Posterior cingulate gyrus (tissue), 11 donors: ENCODE data around the gene ARHGAP15.

Experiments
- DNase-seq, 10 donors: peaks; one replicate each; pipeline versions ENCODE4 v3.0.0 to v3.0.0-alpha.2; 2020 to 2021; ENCODE audit warnings: mixed read lengths in 3 of 10
- intact Hi-C: fragments of 100-400 bp; cut with DNase I; formaldehyde crosslinking; loops from one replicate; pipeline ENCODE4 v1.15.1; 2023

Gene ARHGAP15

DNA sequence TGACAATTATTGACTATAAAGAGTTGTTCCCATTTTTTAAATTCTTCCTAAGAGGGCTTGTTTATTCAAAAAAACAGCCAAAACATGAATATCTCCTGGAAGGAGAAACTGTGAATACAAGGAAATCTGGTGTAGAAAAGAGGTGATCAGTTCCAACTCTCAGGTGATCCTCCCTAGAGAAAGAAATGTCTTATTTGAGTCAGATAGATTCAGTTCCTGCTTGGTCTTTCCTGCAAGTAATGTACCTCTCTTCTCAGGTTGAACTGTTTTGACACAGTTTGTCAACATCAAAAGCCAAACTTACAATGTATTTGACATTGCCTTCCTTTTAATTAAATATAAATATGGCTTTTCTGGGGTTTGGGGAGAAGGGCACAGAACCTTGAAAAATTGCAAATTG, 567.4 kb downstream of the ARHGAP15 start:
- DNase-seq, result no peak
- intact Hi-C loops, result no loop called here

DNA sequence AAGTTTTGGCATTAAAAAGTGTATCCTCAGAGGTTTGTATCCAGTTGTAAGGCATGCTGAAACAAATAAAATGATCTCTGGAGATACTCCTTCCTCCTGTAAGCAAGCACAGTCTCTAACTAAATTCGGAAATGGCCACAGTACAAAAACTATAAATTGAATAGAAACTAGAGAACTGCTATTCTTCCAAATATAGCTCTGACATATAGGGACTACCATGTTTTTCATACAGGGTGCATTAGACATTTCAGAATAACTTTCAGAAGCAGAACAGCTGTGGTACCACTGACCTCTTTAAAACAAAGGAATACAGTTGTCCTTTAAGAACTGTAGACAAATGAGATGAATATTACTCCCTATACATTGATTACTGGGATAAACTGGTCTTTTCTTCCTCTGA, 568.5 kb downstream of the ARHGAP15 start:
- intact Hi-C loops, result no loop called here
- DNase-seq, result no peak

DNA sequence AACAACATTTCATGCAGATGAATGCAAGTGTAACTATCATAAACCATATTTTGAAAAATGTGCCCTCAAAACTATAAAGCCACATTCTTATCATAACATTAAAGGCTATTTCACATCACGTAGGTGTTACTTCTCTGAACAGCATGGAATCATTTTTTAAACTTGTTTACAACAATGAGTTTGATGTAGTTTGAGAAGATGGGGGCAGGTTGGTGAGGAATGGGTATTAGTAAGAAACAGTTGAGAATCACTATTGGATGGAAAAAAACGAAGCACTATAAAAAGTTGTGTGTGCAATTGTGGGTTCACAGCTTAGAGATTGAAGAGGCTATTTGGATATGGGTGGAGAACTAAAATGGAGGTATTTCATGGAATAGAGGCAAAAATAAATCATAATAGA, 569.1 kb downstream of the ARHGAP15 start:
- intact Hi-C loops, result no loop called here
- DNase-seq, result no peak

DNA sequence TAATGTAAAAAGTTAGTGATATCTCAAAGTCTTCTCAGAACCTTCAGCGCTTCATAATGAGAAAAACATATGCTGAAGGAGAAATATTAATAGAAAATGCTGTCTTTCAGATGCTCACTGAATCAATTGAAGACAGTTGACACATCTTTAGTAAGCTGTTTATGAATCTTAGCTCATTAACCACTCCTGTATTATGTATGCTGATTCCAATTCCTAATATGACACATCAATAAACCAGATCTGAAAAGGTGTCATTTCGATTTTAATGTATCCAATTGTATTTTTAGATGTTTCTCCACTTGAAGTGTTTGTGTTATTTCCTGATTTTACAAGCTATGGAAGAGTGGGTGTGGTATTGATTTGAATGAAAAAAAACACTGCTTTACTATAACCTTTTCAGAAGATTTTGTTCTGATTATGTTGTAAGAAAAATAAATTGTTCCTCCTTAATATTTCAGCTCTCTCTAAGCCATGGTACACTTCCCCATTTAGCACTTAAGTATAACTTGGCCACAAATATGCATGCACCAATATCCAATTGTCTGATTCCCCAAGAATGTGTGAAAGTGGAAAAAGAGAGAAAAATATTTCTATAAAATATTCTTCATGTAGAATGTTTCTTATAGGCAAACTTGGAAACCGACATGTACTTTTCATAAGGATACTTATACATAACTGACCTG, 569.8 kb downstream of the ARHGAP15 start:
- DNase-seq, result no peak
- intact Hi-C loops, result no loop called here

DNA sequence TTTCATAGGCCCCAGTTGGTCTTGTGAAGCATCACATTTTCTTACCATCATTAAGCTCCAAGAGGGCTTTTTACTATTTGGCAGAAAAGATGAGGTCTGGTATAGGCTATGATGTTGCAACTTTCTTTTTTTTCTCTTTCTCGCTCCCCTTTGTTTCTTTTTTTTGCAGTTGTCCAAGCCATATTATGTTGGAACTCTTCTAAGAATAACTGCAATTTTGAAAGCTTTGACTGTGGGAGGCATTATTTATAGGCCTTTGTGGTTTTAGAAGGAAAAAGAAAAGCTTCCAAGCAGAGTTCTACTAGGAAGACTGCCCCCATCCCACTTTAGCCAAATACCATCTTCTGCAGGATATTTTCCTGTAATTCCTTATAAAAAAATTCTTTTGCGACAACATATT, 571.6 kb downstream of the ARHGAP15 start:
- DNase-seq, result no peak
- intact Hi-C loops, result no loop called here

DNA sequence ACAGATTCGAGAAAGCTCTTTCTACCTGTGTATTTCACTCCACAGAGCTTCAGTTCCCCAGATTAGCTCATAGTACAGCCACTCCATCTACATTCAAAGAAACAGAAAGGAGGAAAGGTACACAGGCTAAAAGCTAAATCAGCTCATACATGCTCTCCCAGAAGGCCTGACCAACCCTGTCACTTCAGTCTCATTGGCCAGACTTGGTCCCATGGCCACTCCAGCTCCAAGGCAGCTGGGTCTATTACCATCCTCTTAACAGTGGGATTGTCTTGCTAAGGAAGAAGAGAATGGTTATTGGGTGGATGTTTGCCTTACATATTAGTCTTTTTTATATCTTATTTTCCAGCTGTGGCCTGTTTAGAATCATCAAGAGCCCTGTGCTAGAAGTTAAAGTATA, 572.6 kb downstream of the ARHGAP15 start:
- DNase-seq, result no peak
- intact Hi-C loops, result no loop called here

DNA sequence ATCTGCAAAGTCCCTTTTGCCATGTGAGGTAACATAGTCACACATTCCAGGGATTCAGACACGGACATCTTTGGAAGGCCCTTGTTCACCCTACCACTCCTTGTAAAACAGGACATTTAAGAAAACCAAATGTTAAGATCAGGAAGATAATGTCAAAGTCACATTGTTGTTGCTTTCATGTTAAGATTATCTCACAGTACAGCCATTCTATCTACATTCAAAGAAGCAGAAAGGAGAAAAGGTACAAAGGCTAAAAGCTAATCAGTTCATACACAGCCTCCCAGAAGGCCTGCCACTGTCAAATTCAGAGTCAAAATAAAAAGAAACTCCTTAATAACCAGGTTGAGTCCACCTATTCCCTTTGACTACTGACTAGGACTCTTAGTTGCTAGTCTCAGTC, 573.7 kb downstream of the ARHGAP15 start:
- intact Hi-C loops, result no loop called here
- DNase-seq, result no peak

DNA sequence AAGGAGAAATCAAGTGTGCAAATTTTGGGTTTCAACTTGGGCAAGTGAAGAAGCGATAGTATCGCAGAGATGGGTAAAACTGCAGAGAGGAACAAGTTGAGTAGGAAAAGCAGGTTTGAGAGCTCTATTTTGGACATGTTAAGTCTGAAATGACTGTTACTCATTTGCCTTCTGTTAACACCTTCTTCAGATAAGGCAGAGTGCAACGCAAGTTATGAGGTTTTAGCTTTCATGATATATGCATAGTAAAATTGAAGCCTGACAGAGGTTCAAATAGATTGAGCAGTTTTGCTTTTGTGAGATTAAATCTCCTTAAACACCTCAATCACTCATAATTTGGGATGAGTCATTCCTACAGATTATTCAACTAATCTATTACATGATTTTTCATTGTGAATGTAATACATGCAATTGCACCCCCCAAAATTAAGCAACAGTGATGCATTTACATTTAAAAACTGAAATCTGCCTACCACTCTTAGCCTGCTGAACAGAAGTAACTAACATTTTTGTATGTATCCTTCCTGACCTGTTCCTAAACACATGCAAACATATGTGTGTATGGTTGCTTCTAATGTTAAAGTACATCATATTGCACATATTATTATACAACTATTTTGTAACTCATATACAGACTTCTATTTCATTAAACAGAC, 575.4 kb downstream of the ARHGAP15 start:
- intact Hi-C loops, result no loop called here
- no peak for DNase-seq

DNA sequence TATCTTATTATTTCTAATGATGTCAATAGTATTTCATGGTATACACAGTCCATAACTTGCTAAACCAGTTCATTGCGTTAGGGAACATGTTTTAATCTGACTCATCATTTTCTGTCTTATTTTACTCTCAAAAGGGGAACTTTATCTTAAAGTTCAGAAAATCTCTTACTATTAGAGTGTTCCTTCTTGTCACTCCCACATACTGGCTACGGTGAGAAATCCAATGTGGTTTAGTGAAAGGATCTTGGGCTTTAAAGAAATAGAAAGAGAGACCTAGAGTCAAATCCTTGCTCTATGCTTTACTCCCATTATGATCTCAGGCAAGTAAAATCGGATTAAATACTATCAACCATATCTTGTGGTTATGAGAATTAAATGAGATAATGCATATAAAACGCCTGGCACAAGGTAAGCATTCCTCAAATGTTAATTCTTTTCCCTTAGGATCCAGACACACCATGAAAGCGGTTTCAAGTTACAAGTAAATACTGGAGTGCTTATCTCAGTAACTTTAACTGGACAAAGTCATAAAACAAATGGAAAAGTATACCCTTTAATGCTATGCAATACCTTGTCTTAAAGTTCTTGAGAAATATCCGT, 576.0 kb downstream of the ARHGAP15 start:
- no peak for DNase-seq
- intact Hi-C loops, result no loop called here

DNA sequence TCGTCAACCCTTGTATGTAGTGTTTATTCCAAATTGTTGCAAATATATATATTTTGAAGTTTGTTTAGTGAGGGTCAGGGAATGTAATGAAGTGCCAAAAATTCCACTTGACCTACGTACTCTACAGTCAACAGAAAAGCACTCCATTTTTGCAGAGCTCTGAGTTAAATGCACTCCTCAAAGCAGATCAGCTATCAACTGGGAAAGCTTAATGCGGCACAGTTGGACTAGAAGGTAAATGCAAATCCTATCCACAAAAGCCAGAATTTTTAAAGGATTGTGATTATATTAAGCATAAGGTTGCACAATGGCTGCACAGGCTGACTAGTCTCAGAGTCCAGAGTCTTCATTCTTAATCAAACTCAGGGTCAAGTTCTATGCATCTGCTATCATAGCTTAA, 577.1 kb downstream of the ARHGAP15 start:
- intact Hi-C loops, result no loop called here

DNA sequence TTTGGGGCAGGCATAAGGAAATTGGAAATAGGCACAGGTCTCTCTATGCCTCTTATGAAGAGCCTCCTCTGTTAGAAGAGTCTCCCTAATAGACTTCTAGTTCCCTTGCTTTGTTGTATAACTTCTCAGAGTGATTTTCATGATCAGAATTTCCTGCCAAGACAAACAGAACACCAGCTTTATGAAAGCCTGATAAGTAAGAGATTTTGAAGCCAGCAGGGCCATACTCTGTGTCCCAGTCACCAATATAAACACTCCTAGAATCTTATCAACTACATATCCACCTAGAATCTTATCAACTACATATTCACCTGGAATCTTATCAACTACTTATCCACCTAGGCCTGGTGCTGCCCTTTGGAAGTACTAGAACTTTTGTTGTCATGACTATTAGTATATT, 579.5 kb downstream of the ARHGAP15 start:
- no peak for DNase-seq
- intact Hi-C loops, result no loop called here

More for the DNA sequence above, 577.1 kb downstream of the ARHGAP15 start:
- no peak for DNase-seq

DNA sequence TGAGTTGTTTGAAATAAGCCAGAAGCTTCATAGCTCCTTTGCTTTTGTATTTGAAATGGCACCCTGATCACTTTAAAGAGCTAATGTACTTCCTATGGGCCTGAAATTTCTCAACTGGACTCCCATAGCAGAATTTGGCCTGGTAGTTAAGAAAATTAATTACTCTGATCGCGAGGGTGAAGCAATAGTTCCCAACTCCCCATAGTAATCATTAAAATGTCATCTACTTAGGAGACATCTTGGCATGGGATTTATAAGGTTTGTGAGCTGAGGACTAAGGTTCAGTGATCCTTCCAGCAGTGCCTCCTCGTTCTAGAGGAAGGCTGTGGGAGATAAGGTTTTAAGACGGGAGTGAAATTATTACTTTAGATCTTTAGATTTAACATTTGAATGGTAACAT, 581.0 kb downstream of the ARHGAP15 start:
- intact Hi-C loops, result no loop called here
- no peak for DNase-seq

DNA sequence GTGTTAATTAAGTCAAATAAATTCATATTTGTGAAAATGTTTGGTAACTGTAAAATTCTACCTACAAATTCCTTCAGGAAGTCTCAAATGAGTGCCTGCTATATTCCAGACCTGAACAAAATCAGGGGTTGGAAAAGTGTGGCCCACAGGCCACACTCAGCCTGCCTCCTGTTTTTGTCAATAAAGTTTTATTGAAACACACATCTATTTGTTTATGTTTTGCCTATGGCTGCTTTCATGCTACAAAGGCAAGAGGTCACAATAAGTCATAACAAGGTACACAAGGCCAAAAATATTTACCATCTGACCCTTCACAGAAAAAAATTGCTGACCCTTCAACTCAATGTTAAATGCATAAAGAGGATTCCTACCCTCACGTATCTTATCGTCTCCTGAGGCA, 581.7 kb downstream of the ARHGAP15 start:
- intact Hi-C loops, result no loop called here

DNA sequence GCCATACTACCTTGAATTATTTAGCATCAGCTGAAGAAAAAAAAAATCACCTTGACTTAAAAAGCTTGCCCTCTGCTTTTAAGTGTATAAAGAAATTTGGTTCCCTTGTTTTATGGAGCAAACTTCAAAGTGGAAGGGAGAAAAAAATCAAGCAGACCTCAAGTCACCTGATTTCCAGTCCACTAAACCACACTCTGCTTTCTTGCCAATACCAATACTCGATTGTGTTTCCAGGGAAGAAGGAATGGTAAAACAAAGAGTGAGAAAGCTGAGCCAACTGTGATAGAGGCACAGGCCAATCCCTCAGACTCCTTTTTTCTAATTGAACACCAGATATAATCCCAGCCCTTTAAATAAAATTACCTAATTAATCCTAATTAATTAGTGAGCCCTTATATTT, 587.3 kb downstream of the ARHGAP15 start:
- intact Hi-C loops, result no loop called here
- no peak for DNase-seq

More for the DNA sequence above, 581.7 kb downstream of the ARHGAP15 start:
- no peak for DNase-seq

DNA sequence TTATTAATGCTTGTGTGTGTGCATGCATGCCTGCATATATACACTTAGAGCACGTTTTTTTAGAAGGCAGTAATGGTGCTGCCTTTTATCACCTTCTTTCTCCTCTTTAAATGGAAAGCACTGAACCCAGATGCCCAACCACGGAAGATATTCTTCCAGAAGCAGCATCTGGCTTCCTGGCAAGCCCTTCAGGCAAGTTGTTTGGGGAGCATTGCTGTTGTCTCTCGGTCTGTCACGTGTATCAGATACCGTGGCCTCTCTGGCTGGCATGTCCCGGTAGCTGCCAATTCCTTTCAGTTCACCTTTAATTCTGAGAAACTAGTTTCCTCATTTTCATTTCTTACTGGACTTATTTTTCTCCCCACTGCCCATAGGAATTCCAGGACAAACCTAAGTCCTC, 587.8 kb downstream of the ARHGAP15 start:
- peak in 1 of 10 donors; percentile 55 for DNase-seq
- intact Hi-C loops, result no loop called here

DNA sequence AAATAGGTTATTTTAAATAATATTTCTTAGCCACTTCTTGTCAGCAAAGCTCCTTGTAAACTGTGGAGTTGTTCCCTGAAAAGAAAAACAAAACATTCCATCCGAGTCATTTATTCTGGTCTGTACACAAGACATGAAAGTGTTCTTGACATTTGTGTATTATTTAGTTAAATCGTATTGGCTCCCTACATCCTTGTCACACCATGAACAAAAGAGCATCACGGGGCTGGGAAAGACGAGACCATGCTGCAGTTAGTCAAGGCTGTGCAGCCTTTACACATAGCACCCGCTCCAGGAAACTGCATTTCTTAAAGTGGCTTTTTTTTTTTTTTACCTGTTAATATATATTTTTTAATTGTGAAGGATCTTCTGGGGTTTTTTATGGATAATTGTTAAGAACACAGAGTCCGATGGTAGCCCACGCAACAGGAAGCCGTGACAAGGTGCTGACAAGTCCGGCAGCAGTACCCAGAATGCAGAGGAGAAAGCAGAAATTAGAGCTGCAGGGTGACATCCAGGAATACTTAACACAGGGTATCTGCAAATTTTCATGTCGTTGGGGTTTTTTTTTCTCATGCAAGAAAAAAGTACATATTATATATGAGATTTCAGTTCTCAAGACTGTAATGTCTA, 588.4 kb downstream of the ARHGAP15 start:
- peak in 1 of 10 donors; percentile 61 for DNase-seq
- intact Hi-C loops, result no loop called here

DNA sequence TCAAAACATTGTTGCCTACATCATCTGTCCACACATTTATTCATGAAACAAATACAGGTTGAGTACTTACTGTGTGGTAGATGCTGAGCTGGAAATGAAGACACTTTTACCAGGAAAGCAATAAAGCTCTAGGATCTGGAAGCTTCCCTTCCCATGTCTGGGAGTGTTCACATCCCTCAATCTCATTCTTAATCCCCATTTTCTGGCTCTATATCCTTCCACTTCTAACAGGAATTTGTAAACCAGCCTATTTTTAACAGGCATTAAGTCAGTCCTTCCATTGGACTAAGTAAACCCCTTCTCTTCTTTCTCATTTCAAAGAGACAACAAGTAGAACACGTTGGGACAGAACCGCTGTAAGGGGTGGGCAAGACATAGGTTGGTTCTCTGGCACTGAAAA, 589.5 kb downstream of the ARHGAP15 start:
- intact Hi-C loops, result no loop called here

DNA sequence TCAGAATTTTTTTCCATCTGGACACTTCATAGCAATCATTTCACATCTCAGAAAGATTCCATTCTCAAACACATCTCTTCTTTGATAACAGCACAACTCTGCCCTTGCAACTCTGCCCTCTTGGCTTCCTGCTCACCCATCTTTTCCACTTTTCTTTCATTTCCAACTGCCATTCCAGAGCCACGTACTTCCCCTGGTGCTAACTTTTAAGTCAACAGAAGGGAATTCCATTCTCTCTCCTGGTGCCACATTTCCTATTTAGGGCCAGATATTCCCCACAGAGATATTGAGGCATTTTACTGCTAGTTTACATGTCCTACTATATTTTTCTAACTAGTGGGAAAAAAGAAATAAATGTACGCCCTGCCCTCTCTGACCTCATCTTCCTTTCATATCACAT, 590.2 kb downstream of the ARHGAP15 start:
- DNase-seq, result no peak
- intact Hi-C loops, result no loop called here

More for the DNA sequence above, 589.5 kb downstream of the ARHGAP15 start:
- no peak for DNase-seq

DNA sequence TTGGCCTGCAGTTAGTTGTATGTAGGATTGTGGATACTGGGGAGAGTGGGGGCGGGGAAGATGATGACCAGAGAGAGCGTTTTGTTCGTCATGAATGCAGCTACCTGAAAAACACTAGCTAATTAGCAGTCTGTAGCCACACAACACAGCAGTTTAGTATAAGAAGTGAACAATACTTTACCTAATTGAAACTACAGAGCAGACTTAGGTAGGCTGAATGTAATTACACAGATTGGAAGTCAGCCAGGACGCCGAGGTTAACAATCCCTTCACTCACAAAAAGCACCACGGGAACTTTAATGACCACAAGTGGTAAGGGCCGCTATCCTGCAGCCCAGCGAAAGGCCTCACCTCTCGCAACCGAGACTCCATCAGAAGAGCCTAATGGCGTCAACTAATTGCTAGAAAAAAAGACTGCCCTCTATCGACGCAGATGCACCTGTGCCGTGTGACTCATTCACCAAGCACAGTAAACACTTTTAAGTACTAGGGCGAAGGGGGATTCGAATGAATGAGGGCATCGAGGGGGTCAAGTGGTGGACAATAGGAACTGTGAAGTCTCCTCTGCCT, 591.0 kb downstream of the ARHGAP15 start:
- DNase-seq, result no peak
- intact Hi-C loops, result no loop called here

DNA sequence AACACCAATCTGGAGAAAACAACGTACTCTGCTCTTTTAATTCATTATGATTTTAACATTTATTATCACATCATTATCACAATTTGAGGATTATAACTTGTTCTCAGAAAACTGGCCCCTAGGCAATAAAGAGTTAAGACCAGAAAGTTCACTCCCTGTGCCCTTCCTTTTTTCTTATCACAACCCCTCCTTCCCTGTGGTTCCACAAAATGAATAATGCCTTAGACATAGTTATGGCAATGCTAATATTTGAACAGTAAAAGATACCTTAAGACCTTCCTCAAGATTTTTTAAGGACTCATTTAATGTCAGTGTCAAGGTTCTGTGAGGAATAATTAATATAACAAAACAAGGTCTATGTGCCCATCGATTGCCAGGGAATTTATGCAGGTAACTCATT, 596.2 kb downstream of the ARHGAP15 start:
- DNase-seq, result no peak
- intact Hi-C loops, result no loop called here

DNA sequence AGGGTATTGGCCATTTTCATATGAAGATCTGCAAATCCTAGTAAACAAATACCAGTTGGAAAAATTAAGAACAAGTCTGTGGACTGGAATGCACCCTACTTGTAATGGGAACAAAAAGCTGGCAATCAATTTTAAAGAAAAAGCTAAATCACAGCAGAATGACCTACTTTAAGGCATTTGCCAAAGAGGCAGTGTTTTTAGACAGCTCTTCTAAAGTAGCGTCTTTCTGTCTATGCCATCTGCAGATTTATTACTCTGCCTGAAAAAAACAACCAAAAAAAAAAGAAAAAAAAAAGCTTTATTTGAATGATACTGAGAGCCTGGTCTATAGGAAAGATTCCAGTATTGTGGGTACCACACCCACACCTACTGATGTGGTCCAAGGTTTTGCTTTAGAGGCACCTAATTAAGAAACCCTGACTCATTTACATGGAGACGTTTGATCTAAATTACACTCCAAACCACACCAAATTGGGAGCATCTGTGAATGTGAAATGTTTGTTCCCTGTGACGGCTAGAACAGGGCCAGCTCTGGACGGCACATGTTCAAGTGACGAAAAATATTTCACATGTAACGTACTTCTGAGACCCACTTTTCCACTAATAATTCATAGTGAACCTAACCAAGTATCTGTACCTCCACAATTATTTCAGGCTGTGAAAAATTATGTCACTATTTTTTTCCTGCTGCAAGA, 597.1 kb downstream of the ARHGAP15 start:
- intact Hi-C loops, result no loop called here
- no peak for DNase-seq
